ENCODE measurements around the gene LDB3.
A peak's percentile ranks its signal among the peaks of the same experiment; 100 is the strongest.

Gene LDB3

DNA sequence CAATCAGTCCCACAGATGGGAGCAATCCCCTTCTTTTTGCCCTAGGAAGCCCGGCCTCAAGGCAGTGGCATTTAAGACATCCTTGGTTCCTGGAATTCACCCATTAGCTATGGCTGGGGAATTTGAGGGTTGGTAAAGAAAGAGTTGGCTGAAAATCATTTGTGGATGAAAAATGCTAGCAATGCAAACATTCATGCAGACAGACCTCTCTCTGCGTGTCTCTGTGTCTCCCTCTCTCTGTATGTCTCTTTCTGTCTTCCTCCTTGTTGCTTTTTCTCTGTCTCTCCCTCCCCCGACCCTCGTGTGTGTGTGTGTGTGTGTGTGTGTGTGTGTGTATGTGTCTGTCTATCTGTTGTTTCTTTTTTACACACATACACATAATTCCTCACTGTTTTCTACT lies 19.4 kb downstream of the LDB3 start:
- no peak for DNase-seq

DNA sequence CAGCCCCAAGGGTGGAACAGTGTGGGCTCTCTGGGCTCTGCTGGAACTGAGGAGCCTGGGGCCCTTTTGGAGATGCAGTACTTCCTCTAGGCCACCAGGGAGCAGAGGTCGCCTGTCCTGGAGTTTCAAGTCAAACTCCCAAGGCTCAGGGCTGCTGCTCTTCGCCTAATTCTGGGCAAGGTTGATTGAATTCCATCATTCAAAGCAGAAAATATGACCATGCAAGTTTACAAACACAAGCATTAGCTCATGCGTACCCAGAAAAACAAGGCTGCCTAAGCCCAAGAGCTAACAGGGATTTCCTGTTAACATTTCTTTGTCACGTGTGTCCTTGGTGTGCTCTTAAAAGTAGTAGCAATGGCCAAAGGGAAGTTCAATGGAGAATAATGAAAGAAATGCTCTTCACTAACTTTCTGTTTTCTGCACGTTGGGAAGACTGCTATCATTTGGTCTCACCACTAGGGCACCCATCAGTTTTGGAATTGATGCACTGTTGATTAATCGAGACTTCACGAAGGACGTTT lies 20.1 kb downstream of the LDB3 start:
- DNase-seq = peak in 1 of 2 experiments; percentile 34

DNA sequence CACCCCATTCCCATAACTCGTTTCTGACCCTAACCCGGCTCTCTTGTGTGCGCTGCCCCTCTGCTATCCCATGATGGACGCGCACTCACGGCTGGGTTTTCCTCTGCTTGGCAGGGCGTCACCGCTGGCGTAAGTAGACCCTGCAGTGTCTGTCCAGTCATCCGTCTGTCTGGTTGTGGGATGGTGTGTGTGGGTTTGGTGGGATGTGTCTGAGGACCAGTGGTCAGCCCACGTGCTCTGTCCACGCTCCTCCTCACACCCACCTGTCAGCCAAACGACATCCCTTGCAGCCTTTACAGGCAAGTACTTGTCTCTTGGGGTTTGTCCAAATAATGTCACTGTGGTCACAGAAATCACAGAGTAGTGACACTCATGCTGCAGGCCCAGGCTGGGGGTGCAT lies 20.8 kb downstream of the LDB3 start:
- no peak for DNase-seq

DNA sequence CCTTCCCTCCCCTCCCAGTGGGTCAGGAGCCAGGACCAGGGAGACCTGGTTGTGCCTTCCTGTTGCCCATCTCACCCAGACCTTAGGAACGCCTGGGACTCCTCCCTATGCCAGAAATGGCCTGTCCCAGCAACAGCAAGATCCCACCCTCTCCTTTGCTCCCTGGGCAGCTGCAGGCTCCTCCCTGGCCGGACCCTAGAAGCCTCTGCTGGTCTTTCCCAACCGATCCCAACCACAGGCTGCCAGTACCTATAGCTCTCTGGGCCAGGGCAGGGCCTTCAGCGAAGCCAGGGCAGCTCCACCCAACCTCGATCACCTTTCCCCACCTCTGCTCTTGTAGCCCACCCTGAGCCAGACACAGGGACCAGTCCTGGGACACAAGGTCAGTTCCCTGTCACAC lies 21.9 kb downstream of the LDB3 start:
- DNase-seq = no peak

DNA sequence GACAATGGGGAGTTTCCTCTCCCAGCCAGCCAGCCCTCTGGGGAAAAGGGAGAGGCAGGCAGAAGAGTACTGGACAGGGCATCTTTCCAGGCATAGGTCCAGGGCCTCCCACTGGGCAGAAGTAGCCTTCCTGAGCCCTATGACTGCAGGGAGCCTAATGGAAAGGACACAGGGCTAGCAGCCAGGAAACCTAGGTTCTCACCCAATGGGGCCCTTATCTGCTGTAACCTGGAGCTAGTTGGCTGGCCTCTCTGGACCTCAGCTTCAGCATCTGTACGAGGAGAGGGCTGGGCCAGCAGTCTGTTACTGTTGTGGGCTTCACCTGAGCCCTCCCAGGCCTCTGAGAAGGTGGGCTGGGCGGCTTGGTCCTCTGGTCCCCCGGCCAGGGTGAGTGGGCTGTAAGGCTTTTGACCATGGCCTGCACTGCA lies 22.4 kb downstream of the LDB3 start:
- no peak for DNase-seq

DNA sequence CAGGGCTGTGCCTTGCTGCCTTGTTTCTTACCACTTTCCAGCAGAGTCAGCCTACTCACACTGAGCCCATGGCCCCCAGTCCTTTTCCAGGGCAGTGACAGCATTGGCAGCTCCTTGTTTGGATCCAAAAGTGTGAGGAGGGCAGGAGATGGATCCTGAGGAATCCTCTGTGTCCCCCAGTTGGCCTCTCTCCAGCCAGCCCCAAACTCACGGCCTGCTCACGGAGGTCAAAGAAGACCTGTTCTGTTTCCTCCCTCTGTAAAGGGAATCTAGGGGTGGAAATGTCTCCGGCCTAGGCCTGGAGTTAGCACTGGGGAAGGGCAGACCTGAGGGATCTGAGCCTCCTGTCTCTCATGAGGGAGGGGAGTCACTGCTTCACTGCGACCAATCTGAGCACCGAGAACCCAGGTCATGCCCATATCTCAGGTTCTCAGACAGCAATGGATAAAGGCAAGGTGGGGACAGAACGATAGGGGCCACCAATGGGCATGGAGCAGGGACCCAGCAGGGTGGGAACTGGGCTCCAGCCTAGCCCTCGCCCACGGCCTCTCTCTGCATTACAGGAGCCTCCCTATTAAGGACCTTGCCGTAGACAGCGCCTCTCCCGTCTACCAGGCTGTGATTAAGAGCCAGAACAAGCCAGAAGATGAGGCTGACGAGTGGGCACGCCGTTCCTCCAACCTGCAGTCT lies 23.2 kb downstream of the LDB3 start:
- no peak for DNase-seq

DNA sequence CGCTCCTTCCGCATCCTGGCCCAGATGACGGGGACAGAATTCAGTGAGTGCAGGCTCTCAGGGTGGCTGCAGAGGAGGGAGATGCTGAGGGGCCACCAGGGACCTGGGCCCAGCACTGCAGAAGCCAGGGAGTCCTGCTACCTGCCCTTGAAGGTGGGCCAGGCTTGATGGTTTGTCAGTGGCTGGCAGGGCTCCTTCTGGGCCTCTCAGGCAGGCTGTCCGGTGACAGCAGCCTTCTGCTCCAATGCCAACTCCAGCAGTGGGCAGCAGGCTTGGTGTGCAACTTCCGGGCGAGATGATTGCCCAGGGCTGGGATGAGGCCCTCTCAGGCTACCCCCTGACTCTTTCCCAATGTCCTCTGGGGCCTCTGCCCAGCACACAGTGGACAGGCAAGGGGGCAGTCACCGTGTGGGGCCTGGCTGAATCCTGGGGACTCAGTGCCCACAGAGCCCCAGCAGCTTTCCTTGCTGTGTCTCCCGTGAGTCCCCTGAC lies 23.8 kb downstream of the LDB3 start:
- no peak for DNase-seq

DNA sequence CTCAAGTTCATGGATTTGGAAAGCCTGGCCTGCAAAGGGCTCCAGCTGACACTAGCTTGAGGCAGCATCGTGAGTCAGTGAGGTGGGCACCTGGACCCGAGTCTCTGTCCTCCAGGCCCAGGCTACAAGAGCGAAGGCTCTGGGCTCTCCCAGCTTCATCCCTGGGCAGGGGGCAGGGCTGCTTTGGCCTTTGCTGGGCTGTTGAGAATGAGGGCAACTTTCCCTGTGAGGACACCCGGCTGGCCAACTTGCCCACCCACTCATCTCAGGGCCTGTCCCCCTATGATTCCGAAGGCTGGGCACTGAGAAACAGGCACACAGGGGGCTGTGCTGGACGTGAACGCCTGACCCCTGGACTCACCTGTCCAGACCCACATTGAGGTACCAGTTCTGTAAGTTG lies 24.4 kb downstream of the LDB3 start:
- DNase-seq = no peak

DNA sequence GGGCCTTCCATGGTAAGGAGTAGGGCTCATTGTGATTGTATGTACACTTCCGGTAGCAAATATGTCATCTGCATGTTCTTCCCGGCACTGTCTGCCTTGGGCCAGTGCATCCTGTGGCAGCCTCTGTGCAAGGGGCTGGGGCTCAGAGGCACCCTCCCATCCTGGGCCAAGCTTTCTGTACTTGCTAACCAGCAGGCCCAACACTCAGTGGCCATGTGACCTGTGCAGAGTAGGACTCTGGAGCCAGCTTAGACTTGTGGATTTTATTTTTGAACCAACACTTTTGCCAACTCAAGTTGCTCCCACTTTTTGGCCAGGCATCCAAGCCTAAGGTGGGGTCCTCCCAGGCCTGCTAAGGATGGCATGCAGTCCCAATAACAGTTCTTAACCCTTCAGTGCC lies 25.0 kb downstream of the LDB3 start:
- DNase-seq = no peak

DNA sequence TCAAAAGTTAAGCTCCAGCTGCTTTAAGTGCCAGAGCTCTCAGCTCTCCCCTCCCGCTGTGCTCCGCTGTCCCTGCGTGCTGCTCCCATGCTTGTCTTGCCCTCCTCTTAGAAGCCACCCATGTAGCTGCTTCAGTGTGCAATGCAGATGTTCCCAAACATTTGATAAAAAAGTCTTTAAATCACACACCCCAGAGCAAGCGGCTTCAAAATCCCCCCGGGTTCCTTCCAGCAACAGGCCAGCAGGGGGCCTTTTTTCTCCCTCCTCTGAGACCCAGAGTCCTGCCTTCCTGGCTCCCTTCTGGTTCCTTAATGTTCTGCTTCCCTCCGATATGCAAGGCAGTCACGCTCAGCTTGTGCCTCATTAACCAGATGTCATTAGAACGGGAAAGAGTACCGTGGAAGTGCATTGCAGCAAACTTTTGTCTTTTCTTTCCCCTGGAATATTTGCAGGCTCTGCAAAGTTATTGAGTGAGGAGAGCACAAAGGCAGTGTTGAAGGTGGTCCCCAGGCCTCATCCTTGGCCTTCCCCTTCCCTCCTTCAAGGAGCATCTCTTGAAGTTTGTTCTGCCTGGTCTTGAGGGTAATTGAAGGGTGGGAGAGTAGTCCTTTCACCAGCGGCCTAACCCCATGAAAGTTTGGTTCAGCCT lies 25.5 kb downstream of the LDB3 start:
- no peak for DNase-seq

DNA sequence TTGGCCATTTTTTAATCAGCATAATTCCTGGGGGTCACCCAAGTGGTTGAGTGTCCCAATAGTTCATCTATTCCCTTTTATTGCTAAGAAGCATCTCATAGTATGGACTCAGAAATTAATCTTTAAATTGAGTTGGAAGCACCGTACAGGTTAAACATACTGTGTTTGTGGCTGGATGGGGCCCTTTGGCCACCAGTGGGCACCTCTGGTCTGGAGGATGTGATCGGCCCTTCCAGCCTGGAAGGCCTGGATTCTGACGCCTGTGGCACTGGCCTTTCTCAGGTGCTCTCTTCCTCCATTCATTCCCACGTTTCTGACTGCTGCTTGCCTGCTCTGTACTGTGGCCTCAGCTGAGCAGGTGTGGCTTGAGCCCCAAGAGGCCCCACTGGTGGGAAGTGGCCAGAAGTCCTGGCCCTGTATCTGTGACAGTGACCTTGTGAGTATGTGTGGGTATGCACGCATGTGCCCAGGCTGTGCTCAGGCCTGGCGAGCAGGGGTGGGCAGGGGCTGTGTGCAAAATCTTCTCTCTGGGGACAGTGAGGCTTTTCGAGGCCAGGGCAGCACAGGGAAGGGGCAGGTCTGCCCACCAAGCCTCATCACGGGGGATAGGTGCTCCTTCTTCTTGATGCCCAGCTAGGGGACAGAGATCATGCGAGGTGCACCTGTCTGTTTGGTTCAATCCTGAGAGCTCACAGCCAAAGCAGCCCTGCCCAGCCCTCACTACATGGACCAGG lies 30.1 kb downstream of the LDB3 start:
- no peak for DNase-seq

DNA sequence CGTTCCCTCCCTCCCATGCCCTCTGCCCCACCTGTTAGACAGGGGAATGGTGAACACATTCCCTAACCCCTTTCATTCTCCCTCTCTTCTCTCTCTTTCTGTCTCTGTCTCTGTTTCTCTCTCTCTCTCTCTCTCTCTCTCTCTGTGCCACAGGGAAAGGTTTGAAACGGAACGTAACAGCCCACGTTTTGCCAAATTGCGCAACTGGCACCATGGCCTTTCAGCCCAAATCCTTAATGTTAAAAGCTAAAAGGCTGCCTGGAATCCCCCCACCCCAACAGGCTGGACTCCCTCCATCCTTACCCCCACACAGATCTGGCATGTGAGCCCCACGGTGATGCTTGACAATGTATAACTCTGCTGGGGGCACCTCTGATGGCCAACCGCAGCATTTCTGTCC lies 30.8 kb downstream of the LDB3 start:
- no peak for DNase-seq

DNA sequence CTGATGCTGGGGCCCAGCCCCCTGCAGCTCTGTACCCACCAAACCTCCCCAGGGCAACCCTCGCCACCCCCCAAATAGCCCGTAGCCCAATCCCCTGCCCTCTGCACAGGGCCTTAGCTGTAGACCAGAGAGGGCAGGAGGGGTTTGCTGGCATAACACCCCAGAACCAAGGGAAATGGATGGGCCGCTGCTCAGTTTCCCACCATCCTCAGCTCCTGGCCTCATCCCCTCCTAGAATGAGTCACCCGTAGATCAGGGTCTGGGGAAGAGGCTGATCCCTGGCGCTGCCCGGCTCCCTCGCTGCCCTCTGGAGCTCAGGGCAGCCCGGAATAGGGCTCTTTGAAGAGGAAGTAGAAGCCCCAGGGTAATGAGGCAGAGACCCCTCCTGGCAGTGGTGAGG lies 31.2 kb downstream of the LDB3 start:
- DNase-seq = no peak

DNA sequence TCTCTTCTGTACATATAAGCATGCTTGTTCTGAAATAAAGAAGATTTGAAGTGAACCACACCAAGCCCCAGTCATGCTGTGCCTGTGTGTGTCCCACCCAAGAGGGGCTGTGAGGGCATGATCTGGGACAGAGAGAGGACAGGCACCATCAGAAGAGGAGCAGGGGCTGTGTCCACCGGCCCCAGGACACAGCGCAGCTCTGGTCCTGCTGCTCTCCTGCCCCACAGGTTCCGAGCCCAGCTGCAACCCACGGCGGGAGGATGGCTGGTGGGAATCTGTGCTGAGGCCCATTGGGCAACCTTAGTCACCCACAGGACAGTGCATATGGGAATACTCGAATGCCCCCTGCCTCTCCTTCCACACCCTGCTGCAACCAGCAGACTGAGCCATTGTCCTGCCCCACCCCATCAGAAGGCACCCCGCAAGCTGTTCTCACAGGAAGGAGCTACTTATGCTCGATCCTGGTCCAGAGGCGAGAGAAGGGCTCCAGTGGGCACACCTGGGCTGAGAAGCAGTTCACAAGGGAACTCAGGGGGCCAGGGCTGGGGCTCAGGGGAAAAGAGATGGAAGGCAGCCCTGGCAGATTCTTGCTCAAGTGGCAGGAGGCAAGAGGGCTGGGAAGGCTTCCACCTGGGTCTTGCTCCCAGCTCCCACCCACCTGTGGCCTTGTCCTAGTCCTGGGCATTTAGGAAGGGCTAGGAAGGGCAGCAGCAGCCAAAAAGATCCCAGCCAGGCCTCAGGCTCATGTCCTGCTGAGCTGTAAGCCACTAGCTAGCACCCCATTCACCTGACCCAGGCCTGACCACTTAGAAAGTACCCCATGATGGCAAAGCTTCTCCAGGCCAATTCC lies 31.9 kb downstream of the LDB3 start:
- no peak for DNase-seq

DNA sequence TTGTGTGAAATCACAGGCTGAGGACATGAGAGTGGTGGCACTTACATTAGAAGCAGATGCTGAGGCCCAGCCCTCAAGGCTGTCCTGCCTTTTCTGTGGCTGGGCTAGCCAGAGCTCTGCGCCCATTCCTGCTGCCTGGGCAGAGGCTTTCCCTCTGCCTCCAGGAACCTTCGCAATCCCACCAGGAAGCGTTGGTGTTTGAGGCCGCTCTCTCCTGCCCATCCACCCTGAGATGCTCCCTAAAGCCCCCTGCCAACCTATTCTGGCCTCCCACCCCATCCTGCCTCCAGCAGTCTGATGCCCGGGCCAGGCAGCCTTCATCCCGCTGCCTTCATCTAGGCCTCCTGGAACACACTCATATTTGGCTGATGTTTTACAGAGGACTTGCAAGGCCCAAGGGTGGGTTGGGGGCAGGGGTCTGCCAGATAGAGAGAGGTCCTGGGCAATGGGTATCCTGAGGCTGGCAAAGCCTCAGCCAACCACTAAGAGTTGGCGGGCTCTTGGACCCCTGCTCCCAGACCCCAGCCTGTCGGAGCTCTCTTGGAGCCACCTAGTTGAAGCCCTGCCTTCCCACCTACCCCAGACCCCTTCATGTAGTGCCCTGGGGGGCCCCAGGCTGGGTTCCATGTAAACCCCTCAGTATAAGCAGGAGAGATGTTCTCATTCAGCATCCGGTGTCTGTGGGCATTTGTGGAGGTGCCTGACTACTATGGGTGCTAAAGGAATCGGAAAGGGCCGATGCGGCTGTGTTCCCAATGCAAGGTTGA lies 32.7 kb downstream of the LDB3 start:
- no peak for DNase-seq

DNA sequence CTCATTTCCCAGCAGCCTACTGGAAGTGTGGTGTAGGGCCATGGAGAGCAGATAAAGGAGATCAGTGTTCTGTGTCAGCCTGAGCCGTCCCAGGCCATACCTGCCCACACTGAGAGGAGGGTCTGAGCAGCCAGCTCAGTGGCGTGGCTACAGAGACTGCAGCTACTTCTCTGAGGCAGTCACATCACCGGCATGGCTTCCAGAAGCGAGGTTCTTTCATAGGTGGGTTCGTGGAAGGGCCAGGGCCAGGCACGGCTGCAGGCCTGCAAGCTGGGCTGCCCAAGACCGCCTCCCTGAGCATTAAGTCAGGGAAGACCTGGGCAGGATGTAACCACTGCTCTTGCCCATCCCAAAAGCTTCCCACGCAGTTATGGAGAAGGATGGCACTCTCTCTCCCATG lies 34.9 kb downstream of the LDB3 start:
- no peak for DNase-seq

DNA sequence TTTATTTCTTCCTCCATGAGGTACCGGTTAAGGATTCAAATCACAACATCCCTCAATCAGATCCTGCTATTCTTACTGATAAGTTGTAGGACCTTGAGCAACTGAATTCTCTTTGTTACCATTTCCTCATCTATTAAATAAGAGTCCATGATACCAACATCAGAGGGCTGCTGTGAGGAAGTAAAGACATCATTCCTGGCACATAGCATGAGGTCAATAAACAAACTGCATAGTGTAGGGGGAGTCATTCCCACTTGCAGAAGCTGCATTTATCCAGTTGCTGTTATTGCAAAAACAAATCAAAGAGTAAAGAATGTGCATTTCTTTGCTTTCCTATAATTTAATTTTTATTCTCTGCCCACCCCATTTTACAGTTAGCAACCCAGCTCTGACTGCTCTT lies 36.8 kb downstream of the LDB3 start:
- DNase-seq = no peak

DNA sequence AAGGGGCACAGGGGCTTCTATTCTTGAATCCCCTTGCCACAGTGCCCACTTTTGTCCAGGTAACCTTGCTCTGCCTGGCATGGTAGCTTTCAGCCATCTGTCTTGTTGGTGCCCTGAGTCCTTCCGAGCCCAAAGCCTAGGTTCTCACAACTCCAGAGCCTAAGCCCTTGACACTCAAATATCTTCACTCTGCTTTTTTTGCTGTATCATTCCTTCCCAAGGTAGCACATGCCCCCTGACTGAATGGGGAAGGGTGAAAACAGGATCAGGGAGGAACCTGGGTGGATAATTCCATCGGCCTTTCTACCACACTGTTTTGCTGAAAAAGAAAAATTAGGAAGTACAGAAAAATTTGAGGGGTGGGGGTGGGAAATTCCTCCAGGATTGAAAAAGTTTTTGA lies 37.6 kb downstream of the LDB3 start:
- no peak for DNase-seq

DNA sequence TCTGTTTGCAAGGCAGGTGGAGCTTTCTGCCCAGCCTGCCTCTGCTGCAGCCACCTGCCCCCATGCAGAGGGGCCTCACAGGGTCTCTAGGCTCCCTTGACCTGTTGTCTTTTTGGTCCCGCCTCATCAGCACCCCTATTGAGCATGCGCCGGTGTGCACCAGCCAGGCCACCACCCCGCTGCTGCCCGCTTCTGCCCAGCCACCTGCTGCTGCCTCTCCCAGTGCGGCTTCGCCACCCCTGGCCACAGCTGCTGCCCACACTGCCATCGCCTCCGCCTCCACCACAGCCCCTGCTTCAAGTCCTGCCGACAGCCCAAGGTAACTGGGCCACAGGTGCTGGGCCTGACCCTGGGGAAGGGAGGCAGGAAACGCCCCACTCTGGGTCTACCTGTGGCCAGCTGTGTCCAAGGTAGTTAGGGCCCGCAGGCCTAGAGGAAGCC lies 38.1 kb downstream of the LDB3 start:
- DNase-seq = no peak

DNA sequence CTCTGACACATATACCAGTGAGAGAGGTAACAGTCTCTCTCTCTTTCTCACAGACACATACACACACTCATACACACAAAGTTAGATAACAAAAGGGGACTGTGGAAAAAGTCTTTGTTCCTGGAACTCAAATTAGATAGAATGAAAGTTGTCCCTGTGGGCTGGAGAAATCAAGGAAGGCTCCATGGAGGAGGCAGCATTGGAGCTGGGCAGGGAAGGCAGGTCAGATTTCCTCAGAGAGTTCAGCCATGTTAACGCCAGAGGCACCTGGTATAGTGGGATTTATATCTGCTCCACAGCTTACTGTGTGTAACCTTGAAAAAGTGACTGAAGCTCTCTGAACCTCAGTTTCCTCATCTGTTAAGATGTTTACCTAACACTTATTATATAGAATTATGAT lies 38.7 kb downstream of the LDB3 start:
- DNase-seq = no peak

DNA sequence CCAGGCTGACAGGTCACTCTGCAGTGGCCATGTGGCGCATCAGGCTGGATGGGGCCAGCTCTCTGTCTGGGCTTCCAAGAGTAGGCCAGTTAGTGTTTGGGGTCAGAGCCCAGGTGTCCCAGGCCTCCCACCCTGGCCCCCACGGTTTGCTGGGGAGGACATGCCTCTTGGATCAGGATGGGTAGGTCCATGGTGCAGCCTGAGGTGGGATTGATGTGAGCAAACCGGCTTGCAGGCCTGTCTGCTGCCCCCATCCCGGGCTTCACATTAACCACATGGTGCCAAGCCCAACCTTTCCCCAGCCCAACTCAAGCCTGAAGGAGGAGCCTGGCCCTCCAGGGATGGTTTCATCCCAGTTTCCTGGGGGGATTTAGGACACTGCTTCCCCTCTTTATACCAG lies 39.2 kb downstream of the LDB3 start:
- DNase-seq = no peak
